ENCODE measurements around the gene ENAH. TPM values are rescaled to one million over a fixed set of nuclear protein-coding genes. Genes with fewer than 3 reads are reported as not detected.

ENAH gene
- total RNA-seq, 2 donors from 2014 or later: 29.7 to 43.3 TPM

DNA sequence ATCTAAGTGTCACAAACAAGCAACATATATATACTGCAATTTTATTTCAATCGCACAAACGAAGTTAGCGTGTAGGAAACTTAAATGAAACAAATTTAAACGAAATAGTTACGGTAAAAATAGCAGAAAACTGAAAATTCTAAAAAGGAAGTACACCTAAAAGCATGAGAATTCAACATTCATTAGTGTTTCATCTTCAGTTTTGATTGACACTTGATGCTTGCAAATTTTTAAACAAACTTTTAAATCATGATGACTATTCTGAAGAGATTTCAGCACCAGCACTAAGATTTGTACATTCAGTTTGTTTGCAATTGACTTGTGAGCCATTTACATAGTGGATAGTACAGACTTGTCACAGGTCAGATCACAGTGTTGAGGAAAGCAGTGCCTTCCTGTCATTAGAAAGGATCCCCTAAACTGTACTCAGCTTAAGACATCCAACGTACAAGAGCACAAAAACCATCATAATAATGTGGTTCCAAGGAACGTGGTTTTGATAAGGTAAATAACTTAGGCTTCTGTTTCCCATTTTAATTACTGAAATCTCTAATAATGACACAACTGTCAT, 158.0 kb downstream of the ENAH start:
- intact Hi-C loops (cut with DNase I, micrococcal nuclease): no loop called here
- no peak for ATAC-seq
- DNase-seq: no peak

DNA sequence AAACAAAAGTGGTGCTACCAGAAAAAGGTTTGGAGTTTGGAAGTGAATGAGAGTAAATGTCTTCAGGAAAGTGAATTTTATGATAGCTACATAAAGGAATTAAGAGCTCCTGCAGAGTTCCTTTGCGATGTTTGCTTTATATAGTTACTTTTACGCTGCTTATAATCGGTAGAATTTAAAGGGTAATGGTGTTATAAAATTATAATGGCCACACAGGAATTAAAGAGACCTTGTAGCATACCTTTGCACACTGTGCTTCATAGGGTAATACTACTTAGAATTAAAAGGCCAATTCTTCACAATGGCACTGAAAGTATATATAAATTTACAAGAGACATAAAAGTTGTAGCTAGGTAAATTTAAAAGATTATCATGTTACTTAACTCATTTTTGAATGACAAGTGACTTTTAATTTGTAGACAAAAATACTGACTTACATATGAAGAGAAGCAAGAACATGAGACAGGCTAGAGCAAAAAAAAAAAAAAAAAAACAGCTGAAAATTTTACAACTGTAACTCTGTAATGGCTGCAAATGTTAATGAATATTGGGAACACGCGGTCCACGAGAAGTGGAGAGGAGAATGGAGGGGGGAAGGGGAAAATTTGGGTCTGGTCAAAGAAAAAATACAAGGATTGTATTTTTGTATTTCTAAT, 159.2 kb downstream of the ENAH start:
- ATAC-seq (peak; percentile 93), DNase-seq (no peak)
- intact Hi-C loops (cut with DNase I, micrococcal nuclease): no loop called here

GRCh38 chr1:225488676-225489075, 164.2 kb downstream of the ENAH start:
- ATAC-seq (no peak), DNase-seq (no peak)
- intact Hi-C loops (cut with DNase I, micrococcal nuclease): loop anchor here in 1 of 2 donors (10.0 kb wide), 2 partner anchors 66 to 166 kb away; partner anchors contain the start of gene ENAH

DNA sequence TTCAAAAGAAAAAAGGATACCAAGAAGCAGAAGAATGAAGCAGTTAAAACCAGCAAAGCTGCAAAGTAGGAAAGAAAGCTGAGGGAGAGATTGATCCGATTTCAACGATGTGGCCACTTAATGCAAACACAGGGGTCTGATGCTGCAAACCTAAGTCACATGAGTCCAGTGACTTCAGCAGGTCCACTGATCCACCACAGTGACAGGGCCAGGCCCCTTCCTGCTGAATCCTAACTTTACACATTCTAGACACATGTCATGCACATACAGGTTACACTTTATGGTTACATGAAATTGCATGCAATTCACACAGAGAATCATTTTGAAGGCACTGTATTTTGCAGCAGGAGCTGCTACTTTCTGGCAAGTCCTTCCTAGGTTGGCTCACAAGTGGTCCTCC, 166.1 kb downstream of the ENAH start:
- DNase-seq (no peak), ATAC-seq (no peak)
- intact Hi-C loops (cut with DNase I, micrococcal nuclease): loop anchor here in 1 of 2 donors (10.0 kb wide), 2 partner anchors 68 to 168 kb away; partner anchors contain the start of gene ENAH

- peak in 1 of 2 donors; percentile 7 for DNase-seq
- intact Hi-C loops (cut with DNase I, micrococcal nuclease): loop anchor here in 1 of 2 donors (10.0 kb wide), 2 partner anchors 69 to 169 kb away; partner anchors contain the start of gene ENAH
- no peak for ATAC-seq
These were observed 166.9 kb downstream of the ENAH start for GRCh38 chr1:225485991-225486530.

DNA sequence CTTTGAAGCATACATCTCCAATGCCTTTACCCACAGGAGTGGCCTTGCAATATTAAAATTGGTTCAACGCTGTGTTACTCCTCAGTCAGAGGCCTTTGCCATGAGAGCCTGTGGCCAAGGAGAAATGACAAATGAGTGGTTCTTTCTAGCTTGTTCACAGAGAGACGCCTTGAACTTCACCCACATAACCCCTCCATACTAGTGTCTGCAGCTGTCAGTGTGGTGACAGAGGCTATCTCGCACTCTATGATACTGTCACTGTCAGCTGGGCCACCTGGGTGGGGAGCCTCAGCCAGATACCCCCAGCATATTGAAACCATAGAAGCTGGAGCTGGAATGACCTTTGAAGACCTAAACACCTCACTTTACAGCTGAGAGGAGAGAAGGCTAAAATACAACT, 167.7 kb downstream of the ENAH start:
- ATAC-seq (no peak), DNase-seq (no peak)
- intact Hi-C loops (cut with DNase I, micrococcal nuclease): loop anchor here in 1 of 2 donors (10.0 kb wide), 2 partner anchors 70 to 170 kb away; partner anchors contain the start of gene ENAH

DNA sequence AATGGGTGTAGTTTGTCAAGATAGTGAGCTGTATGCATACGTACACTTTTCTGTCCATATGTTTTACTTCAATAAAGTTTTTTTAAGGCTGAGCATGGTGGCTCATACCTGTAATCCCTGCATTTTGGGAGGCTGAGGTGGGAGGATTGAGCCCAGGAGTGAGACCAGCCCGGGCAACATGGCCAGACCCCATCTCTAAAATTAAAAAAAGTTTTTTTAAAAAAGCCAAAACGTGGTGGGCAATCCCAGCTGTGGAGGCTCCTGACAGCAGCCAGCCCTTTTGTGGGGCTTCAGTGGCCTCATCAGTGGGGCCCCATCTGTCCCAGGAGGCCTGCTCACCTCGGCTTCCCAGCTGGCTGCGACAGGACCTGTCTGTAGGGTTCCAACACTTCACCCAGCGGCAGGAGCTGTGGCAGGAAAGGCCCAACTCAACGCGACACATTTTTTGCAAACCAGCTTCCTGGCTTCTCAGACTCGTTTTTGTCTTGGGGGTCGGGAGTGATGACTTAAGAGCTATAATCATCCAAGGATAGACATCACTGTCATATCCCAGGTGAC, 168.2 kb downstream of the ENAH start:
- intact Hi-C loops (cut with DNase I, micrococcal nuclease): loop anchor here in 1 of 2 donors (10.0 kb wide), 2 partner anchors 70 to 170 kb away; partner anchors contain the start of gene ENAH
- peak in 1 of 2 donors; percentile 11 for DNase-seq

DNA sequence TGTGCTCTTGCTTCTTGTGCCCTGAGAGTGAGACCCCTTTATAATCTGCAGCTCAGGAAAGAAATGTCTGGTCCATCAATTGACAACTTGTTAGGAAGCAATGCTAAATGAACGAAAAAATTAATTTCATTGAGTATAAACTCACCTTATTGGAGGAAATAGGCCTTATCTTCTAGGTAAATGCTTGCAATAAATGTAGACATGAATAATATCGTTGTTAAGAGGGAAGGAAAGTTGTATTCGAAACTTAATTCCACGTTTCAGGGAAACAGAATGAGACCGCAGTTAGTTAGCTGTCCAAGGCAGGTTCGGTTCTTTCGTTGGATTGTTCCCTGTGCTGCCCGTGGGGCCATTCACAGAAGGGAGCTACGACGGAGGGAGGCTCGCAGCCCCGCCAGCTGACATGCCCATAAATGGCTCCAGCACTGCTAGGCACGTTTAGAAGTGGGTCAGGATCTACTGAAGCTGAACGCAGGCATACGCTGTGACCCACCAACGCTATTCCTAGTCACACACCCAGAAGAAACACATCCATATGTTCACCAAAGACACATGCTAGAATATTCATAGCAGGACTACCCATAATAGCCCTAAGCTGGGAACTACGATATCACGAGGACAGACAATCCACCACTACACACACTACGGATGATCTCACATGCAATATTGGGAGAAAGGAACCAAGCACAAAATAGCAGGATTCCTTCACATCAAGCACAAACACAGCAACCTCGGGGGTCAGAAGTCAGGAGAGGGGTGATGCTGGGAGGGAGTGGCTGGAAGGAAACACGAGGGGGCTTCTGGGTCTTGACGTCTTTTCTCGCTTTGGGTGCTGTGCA, 168.9 kb downstream of the ENAH start:
- DNase-seq (peak in 1 of 2 donors; percentile 48), ATAC-seq (no peak)
- intact Hi-C loops (cut with DNase I, micrococcal nuclease): loop anchor here in 1 of 2 donors (10.0 kb wide), 2 partner anchors 71 to 171 kb away; partner anchors contain the start of gene ENAH

More for the DNA sequence above, 168.2 kb downstream of the ENAH start:
- ATAC-seq: no peak

- ATAC-seq (no peak), DNase-seq (peak in 1 of 2 donors; percentile 20)
- intact Hi-C loops (cut with DNase I, micrococcal nuclease): loop anchor here in 1 of 2 donors (10.0 kb wide), 2 partner anchors 72 to 172 kb away; partner anchors contain the start of gene ENAH
These were observed 170.4 kb downstream of the ENAH start for GRCh38 chr1:225482421-225482950.

DNA sequence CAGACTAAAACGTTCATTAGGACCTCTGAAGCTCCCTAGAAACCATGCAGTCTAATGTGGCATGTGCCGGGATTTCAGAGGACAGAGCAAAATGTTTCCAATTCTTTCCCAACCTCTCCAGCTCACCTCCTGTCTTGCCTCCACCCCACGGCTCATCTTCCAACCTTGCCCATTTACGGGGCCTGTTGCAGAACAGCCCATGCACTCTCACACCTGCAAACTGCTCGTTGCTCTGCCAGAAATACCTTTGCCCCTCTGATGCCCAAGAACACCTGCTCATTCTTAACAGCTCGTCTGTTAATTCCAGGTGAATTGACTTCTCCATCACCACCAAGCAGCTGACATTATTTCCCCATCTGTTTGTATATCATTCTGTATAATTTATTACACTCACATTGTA, 171.2 kb downstream of the ENAH start:
- ATAC-seq (peak; percentile 39), DNase-seq (no peak)
- intact Hi-C loops (cut with DNase I, micrococcal nuclease): loop anchor here in 1 of 2 donors (10.0 kb wide), 2 partner anchors 73 to 173 kb away; partner anchors contain the start of gene ENAH

DNA sequence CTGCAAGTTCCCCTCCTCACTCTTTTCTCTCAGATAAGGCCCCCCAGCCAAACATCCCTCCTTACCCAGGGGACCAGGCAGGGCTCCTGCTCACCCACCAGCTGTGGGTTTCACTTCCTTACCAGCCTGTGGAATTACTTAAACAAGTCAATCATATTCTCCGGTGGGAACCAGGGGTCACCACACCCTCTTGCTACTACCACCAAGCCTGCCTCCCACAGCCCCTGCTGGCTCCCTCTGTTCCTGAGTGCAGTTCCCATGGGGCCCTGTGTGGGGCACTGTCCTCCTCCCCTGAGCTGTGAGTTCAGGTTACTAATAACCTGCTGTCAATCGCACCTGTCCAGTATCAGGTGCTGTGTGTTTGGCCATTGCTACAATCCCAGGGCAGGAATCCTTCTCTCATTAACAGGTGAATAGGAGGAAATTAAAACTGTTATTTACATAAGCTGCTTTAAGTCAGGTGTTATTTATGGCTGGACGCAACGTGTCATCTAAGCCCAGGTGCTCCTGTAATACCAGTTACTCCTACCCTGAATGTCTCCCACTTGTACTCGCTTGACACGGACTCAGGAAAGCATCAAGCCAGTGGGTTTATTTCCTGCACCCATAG, 172.0 kb downstream of the ENAH start:
- intact Hi-C loops (cut with DNase I, micrococcal nuclease): loop anchor here in 1 of 2 donors (10.0 kb wide), 2 partner anchors 74 to 174 kb away; partner anchors contain the start of gene ENAH
- DNase-seq: peak in 1 of 2 donors; percentile 77
- ATAC-seq: peak; percentile 92

DNA sequence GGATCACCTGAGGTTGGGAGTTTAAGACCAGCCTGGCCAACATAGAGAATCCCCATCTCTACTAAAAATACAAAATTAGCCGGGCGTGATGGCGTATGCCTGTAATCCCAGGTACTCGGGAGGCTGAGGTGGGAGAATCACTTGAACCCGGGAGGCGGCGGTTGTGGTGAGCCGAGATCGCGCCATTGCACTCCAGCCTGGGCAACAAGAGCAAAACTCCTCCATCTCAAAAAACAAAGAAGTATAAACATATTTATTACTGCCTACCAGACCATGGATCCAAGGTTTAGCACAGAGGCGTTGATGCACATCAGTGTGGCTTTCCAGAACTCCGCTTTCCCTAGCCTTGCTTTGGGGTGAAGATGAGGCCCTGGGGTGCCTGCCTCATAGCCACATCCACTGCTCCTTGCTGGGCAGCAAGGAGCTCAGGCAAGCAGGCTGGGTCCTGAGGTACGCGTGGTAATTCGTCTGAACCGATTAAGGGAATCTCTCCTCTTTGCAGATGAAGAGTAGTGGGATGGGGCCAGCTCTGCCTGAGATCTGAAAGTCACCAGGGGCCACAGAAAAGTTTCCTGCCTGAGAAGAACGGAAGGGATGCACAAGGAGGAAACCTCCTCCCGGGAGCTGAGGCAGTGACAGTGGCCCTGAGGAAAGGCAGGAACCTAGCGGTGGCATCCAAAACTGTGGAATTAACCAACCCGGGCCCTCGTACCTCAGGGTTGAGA, 172.8 kb downstream of the ENAH start:
- no peak for DNase-seq
- no peak for ATAC-seq
- intact Hi-C loops (cut with DNase I, micrococcal nuclease): loop anchor here (10.0 kb wide), 4 partner anchors 75 to 495 kb away; partner anchors contain the start of gene ENAH (in 1 of the 2)

GRCh38 chr1:225479341-225479740, 173.6 kb downstream of the ENAH start:
- DNase-seq (no peak), ATAC-seq (no peak)
- intact Hi-C loops (cut with DNase I, micrococcal nuclease): loop anchor here (10.0 kb wide), 2 partner anchors 435 to 495 kb away; no protein-coding TSS in a partner anchor

- DNase-seq (no peak), ATAC-seq (no peak)
- intact Hi-C loops (cut with DNase I, micrococcal nuclease): loop anchor here (10.0 kb wide), 2 partner anchors 437 to 497 kb away; no protein-coding TSS in a partner anchor
These were observed 175.5 kb downstream of the ENAH start for GRCh38 chr1:225477296-225477911.

- peak in 1 of 2 donors; percentile 16 for DNase-seq
- intact Hi-C loops (cut with DNase I, micrococcal nuclease): loop anchor here (10.0 kb wide), 2 partner anchors 438 to 498 kb away; no protein-coding TSS in a partner anchor
- ATAC-seq: no peak
These were observed 176.4 kb downstream of the ENAH start for GRCh38 chr1:225476538-225476988.

- peak in 1 of 2 donors; percentile 14 for DNase-seq
- intact Hi-C loops (cut with DNase I, micrococcal nuclease): loop anchor here (10.0 kb wide), 2 partner anchors 439 to 499 kb away; no protein-coding TSS in a partner anchor
- no peak for ATAC-seq
These were observed 176.8 kb downstream of the ENAH start for GRCh38 chr1:225476100-225476511.

All from left colon (tissue), 2 donors.